Amniotic epithelial cell (primary cell): ENCODE measurements around the gene ZNF319.
A peak's percentile ranks its signal among the peaks of the same experiment; 100 is the strongest.

ENCODE experiments used
- DNase-seq: peaks from one replicate; pipeline ENCODE4 v3.0.0-alpha.2; 2010; ENCODE audit warnings: low read depth

ZNF319 gene

DNA sequence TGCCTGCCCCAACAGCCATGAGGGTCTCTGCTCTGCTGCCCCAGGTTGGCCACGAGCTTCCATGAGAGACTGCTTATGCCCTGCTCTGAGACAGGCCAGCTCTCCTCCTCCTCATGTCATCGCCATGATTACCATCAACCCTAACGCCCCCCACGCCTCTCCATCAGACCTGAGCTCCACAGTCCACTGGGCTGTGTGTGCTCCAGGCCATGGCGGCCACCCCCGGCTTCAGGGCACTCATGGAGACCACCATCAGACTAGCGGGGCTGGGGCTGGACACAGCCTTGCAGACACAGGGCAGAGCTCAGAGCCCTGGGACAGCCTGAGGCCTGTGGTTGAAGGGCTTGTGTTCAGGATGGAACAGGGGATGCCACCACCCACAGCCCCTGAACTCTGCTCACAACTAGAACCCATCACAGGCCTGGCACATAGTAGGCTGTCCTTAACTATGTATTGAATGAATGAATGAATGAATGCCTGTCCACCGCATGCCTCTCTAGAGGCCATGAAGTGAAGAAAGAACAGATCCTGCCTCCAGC is 44.1 kb downstream of the ZNF319 start:
- no peak for DNase-seq

DNA sequence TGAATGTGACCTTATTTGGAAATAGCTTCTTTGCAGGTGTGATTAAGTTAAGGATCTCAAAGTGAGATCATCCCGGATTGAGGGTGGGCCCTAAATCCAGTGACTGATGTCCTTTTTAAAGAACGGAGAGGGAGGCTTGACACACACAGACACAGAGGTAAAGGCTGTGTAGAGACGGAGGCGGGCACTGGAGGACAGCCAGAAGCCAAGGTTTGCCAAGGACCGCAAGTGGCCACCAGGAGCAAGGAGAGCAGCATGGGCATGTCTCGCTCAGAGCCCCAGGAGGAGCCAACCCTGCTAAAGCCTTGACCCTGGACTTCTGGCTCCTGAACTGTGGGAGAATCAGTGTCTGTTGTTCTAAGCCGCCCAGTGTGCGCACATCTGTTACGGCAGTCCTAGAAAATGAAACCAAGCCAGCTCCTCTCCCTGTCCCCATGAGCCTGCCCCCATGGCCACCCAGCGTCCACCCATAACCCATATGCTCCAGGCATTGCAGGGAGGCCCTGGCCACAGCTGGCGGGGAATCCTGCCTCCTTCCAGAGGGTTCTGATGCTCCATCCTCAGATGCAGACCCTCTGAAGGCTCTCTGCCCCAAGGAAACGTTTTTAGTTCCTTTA is 44.8 kb downstream of the ZNF319 start:
- DNase-seq, result no peak

DNA sequence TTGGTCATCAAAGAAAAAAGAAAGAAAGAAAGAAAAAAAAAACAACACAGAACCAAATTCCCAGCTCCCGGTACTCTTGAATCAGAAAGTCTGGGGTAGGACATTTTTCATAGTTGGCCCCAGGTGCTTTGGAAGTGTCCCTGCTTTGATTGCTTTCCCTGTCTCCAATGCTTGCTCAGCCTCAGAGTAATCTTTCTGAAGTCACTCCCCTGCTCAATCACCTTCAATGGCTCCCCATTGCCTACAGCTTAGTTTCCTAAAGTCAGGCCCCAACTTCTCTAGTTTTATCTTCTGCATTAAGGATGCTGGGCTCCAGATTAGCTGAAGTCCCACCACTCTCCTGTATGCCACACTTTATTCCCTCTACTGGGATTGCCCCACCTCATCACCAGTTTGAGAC is 46.6 kb downstream of the ZNF319 start:
- no peak for DNase-seq

DNA sequence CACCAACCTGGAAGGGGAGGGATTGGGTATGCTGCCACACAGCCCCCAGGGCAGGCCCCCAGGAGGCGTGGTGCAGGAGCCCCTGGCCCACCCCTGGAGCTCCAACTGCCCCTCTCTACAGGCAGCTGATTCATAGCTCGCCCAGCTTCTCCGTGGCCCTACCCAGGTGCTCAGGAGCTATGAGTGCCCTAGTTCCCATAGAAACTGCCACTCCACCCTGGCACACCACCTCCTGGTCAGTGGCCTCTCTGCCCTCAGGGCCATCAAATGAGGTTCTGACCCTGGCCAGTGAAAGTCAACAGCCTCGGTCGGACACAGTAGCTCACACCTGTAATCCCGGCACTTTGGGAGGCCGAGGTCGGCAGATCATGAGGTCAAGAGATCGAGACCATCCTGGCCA is 47.6 kb downstream of the ZNF319 start:
- DNase-seq, result no peak

DNA sequence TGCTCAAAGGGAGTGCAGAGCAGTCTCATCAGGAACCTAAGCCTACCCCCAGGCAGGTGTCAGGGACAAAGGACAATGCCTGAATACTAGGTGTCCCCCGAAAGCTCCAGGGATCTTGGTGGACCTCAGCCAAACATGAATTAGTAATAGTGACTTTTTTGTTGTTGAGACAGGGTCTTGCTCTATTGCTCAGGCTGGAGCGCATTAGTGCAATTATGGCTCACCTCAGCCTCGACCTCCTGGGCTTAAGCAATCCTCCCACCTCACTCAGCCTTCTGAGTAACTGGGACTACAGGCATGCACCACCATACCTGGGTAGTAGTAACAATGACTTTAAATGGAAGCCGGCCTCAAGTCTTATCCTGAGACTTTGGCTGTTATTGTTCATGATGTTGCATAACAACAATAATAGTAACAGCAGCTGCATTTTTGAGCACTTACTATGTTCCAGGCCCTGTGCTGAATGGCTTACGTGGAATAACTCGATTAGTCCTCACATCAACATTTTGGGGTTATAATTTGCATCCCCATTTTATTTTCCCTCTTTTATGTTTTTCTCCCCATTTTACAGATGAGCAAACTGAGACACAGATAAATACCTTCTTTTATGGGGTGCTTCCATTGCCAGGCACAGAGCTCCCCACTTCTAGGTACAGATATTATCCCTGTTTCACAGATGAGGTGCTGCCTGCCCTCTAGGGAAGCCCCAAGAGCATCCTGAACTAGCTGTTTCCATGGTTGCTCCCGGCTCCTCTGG is 49.1 kb downstream of the ZNF319 start:
- no peak for DNase-seq

DNA sequence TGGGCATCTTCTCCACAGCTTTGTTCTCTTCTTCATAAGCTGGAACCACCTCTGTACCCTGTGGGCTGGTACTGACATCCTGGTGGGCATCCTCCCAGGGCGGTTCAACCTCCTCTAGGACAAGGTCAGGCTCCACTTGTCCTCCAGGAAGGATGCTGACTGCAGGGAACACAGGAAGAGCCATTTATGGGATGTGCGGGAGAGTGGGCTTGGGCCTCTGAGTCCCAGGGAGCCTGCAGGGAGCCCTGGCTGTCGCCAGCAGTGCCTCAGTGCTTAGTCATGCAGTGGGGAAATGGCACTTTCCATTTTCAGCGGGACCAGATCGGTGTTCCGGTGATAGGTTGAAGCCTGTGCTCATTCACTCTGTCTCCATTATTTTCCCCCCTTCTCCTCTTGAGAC is 50.1 kb downstream of the ZNF319 start:
- no peak for DNase-seq

DNA sequence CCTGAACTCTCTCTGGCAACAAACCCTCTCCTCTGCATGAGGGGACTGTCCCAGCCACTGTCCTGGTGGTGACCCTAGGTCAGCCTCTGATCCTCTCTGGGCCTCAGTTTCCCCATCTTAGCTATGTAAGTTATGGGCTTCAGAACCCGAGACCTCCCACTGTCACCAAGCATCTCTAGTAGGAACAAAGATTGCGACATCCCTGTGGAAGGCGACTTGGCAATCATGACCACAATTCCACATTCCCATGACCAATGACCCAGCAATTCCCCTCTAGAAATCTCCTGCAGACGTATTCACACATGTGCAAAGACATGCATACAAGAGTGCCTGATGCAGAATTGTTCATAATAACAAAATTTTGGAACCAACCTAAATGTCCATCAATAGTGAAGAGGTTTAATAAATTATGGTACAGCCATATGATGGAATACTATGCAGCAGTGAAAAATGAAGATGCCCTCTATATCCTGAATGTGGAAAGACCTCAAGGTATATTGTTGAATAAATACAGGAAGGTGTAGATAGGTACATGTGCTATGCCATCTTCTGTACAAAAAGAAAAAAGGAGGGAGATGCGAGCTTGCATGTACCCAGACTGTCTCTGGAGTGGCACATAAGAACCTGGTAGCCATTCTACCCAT is 50.8 kb downstream of the ZNF319 start:
- DNase-seq, result peak; percentile 16

DNA sequence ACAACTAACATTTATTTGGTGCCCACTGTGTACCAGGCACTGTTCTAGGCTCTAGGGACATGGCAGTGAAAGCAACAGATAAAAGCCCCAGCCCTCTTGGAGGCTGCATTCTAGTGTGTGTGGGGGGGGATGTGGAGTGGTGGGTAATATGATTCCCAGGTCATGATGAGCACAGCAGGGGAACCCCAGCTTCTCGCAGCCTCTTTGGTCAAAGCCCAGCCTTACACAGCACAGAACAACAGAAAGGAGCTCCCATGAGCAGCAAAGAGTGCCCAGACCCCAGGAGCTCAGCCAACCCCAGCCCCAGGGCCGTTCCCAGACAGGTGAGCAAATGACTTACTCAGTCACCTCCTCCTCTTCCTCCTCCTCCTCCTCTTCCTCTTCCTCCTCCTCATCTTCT is 51.5 kb downstream of the ZNF319 start:
- DNase-seq, result no peak

DNA sequence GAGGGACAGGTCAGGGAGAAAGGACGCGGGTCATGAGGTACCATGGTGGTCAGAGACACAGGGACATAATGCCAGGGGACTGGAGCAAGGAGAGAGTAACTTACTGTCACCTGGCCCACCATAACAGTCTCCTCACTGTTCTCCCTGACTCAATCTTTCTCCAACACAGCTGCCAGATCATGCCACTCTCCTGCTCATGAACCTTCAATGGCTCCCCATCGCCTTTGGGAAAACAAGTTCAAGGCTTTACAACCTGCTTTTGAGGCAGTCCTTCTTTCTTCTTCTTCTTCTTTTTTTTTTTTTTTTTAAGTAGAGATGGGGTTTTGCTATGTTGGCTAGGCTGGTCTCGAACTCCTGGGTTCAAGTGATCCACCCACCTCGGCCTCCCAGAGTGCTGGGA is 52.4 kb downstream of the ZNF319 start:
- DNase-seq, result no peak

DNA sequence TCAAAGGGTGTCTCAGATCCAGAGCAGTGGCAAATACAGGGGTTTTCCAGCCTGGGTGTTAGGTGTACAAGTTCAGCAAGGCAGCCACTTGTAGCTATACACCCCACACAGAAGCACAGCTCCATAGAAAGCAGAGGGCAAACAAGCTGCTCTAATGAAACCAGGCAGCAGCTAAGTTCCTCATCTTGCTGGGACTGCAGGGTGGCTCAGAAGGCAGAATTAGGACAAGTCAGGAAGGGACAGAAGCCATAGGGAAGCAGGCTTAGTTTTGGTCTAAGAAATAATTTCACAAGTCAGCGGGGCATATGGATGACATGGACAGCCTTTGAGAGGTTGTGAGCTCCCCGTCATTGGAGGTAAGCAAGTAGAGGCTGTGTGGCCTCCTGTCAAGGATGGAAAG is 53.2 kb downstream of the ZNF319 start:
- no peak for DNase-seq

DNA sequence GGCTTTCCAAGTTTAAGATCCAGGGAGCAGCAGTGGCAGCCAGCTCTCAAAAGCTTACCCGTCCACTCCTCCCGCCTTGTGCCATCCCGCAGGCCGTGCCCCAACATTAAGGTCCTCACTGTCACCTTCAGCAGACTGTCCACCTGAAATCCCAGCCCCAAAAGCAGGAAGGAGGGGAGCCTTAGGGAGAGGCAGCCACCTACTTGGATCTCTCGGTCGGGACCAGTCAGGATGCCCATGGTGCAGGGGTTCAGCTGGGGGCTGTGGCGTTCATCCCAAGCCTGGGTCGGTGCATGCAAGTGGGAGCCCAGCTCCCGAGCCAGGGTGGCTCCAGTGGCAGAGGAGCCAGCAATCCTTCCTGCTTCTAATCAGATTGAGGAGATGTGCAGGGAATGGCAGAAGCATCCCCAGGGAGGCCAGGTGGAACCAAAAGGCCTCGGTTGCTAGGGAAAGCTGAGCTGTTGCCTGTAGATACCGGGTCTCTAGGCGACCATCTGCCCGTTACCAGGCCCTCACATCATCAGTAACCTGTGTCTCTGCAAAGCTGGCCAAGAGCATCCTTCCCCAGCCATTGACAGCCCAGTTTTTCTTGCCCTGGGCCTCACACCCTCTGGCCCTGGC is 54.2 kb downstream of the ZNF319 start:
- DNase-seq, result no peak

DNA sequence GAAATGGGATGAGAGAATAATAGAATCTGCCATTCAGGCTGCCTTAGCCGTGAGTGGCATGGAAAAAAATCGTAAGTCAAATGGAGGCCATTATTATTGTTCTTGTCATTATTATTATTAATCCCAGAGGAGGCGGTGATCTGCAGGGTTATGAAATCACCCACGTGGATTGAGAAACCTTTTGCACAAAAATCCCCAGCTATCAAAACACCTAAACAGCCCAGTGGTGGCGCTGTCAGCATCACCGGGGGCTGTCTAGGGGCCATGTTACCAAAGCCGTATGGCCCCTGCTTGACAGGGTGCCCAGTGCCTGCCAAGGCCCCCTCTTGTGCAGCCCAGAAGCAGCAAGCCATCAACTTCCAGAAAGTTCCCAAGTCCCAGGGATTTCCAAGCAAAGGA is 54.7 kb downstream of the ZNF319 start:
- peak; percentile 54 for DNase-seq

DNA sequence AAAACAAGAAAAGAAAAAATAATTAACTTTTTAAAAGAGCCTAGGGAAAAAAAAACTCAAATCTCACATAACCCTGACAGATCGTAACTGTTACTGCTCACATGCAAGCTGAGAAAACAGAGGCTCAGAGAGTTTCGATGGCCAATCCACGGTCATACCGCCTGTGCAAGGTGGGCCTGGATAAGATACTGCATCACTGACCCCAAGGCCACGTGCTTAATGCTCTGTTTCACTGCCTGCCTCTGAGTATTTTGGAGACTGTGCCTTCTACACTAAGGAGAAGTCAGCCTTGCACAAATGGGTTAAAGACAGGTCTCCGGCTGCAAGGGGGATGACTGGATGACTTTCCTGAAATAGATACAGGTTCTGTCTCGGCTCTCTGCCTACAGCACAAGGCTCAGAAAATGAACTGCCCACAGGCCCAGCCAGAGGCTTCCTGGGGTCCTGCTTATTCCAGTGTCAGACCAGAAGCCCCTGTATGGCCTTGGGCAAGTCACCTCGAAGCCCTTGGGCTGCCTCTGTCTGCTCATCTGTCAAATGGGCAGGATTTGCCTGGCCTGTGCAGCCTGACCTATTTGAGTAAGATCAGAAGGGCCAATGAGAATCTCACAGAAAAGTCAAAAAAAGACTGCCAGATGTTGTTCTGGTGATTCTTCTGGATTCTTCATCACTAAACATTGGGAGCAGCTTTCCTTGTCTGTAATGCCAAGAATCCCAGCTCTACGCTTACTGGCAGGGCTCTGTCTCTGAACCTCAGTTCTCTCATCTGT is 55.3 kb downstream of the ZNF319 start:
- no peak for DNase-seq
